HG03196 (cell line): ENCODE measurements around the gene KANSL3.
A peak's percentile ranks its signal among the peaks of the same experiment; 100 is the strongest.
"Not testable (repeated sequence)": the region's sequence is repeated elsewhere in the genome, so short reads cannot be mapped to it uniquely, and the experiment has no call there.

ENCODE experiments used
- ATAC-seq: cut with Tn5 transposase; IDR thresholded peaks from one replicate; pipeline ENCODE4 v1.9.1; 2021; ENCODE audit not compliant: unreplicated experiment

KANSL3 gene

GRCh38 chr2:96564026-96564425 is 74.1 kb downstream of the KANSL3 start:
- no peak for ATAC-seq

- no peak for ATAC-seq
Measured at GRCh38 chr2:96558485-96558884, 79.6 kb downstream of the KANSL3 start.

GRCh38 chr2:96558061-96558460 is 80.1 kb downstream of the KANSL3 start:
- no peak for ATAC-seq

GRCh38 chr2:96557421-96557820 is 80.7 kb downstream of the KANSL3 start:
- ATAC-seq, result not testable (repeated sequence)

GRCh38 chr2:96556441-96557330 is 81.4 kb downstream of the KANSL3 start:
- no peak for ATAC-seq

GRCh38 chr2:96555146-96555610 is 82.9 kb downstream of the KANSL3 start:
- no peak for ATAC-seq

GRCh38 chr2:96554293-96555145 is 83.6 kb downstream of the KANSL3 start:
- peak; percentile 49 for ATAC-seq

GRCh38 chr2:96553957-96554292 is 84.2 kb downstream of the KANSL3 start:
- ATAC-seq, result not testable (repeated sequence)

GRCh38 chr2:96553176-96553956 is 84.7 kb downstream of the KANSL3 start:
- no peak for ATAC-seq

GRCh38 chr2:96552315-96553175 is 85.6 kb downstream of the KANSL3 start:
- no peak for ATAC-seq

- ATAC-seq, result no peak
Measured at GRCh38 chr2:96551605-96552314, 86.4 kb downstream of the KANSL3 start.

GRCh38 chr2:96550787-96551604 is 87.1 kb downstream of the KANSL3 start:
- no peak for ATAC-seq

- ATAC-seq, result no peak
Measured at GRCh38 chr2:96549967-96550786, 87.9 kb downstream of the KANSL3 start.

- ATAC-seq, result no peak
Measured at GRCh38 chr2:96549466-96549785, 88.7 kb downstream of the KANSL3 start.

GRCh38 chr2:96548558-96549465 is 89.3 kb downstream of the KANSL3 start:
- ATAC-seq, result no peak

- ATAC-seq, result no peak
Measured at GRCh38 chr2:96547731-96548171, 90.4 kb downstream of the KANSL3 start.

- no peak for ATAC-seq
Measured at GRCh38 chr2:96547203-96547641, 90.9 kb downstream of the KANSL3 start.
